Measurements from ENCODE around the gene ASCL5. TPM values are rescaled to one million over a fixed set of nuclear protein-coding genes. Genes with fewer than 3 reads are reported as not detected.

The ASCL5 gene
- total and polyA plus RNA-seq, 10 of the 15 experiments (the other 5 are each of a cell fraction or from before 2014, with no cell fraction given), result 0.04 TPM; not detected in 9

DNA sequence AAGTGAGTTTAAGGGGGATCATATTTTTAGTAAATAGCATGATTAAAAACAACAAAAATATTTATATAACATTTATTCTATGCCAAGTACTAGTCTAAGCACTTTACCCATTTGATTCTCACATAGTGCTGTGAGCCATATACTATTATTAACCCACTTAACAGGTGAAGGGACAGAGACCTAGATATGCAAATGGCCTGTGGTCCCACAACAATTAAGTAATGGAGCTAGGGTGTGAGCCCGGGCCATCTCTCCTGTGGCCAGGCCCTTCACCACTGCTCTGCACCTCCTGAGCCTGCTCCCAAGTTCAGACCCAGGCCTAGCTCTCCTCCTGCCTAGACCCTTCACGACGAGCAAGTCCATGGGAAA is 537 bp downstream of the ASCL5 start (continued):
- TF ChIP-seq, protein P1, sequence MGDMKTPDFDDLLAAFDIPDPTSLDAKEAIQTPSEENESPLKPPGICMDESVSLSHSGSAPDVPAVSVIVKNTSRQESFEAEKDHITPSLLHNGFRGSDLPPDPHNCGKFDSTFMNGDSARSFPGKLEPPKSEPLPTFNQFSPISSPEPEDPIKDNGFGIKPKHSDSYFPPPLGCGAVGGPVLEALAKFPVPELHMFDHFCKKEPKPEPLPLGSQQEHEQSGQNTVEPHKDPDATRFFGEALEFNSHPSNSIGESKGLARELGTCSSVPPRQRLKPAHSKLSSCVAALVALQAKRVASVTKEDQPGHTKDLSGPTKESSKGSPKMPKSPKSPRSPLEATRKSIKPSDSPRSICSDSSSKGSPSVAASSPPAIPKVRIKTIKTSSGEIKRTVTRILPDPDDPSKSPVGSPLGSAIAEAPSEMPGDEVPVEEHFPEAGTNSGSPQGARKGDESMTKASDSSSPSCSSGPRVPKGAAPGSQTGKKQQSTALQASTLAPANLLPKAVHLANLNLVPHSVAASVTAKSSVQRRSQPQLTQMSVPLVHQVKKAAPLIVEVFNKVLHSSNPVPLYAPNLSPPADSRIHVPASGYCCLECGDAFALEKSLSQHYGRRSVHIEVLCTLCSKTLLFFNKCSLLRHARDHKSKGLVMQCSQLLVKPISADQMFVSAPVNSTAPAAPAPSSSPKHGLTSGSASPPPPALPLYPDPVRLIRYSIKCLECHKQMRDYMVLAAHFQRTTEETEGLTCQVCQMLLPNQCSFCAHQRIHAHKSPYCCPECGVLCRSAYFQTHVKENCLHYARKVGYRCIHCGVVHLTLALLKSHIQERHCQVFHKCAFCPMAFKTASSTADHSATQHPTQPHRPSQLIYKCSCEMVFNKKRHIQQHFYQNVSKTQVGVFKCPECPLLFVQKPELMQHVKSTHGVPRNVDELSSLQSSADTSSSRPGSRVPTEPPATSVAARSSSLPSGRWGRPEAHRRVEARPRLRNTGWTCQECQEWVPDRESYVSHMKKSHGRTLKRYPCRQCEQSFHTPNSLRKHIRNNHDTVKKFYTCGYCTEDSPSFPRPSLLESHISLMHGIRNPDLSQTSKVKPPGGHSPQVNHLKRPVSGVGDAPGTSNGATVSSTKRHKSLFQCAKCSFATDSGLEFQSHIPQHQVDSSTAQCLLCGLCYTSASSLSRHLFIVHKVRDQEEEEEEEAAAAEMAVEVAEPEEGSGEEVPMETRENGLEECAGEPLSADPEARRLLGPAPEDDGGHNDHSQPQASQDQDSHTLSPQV (IDR thresholded peaks at IDR 0.05), result no peak
- TF ChIP-seq PBX3 (IDR thresholded peaks at IDR 0.05; ENCODE audit: insufficient replicate concordance, low read depth, low read length), result no peak
- TF ChIP-seq BRCA1 (IDR thresholded peaks at IDR 0.05; ENCODE audit: low read depth, low read length), result no peak
- no peak for TF ChIP-seq BACH1 (IDR thresholded peaks at IDR 0.05; ENCODE audit: borderline replicate concordance)

- no peak overlapping the region for H3K27ac ChIP-seq (ENCODE audit: control insufficient read depth, insufficient read depth)
- no peaks in the 10 kb centered on the region for H3K79me2 ChIP-seq (ENCODE audit: control insufficient read depth, insufficient read depth, low read length)
- ChIA-PET SMC1A (ENCODE audit: uncharacterized antibody, unreplicated experiment) (no interaction called here), CTCF (interaction anchor here (1.1 kb wide), 2 partner anchors 11 to 40 kb away, joined by 3 read pairs; no protein-coding TSS in a partner anchor), RAD21 (ENCODE audit: unreplicated experiment) (no interaction called here), POLR2A (no interaction called here)
- H3K27me3 ChIP-seq (replicated peaks in 1 of 2; ENCODE audit: control insufficient read depth in 2 of 2, insufficient read depth in 2 of 2, low read length in 1 of 2), result peaks cover 0 to 1% of the 10 kb centered on the region in 2 experiments; a peak in 2 of 4 replicates
- H3K9ac ChIP-seq (ENCODE audit: control insufficient read depth, insufficient read depth, low read length), result no peak overlapping the region
- no peaks in the 10 kb centered on the region for H3K36me3 ChIP-seq (ENCODE audit: control insufficient read depth in 2 of 2, insufficient read depth in 2 of 2, low read length in 1 of 2)
- H3K4me1 ChIP-seq (ENCODE audit: control insufficient read depth, insufficient read depth, low read length), result no peaks in the 10 kb centered on the region
- no peak for FAIRE-seq
- no peaks in the 10 kb centered on the region for H4K20me1 ChIP-seq (ENCODE audit: control insufficient read depth, insufficient read depth)
- no peak overlapping the region for H3K4me3 ChIP-seq
- in situ Hi-C loops (cut with MboI) (no loop called here), intact Hi-C loops (cut with micrococcal nuclease; ENCODE audit: unreplicated experiment) (no loop called here)
- H2AFZ ChIP-seq (ENCODE audit: control insufficient read depth, low read depth, low read length), result no peak overlapping the region
- WGBS (ENCODE audit: insufficient coverage, insufficient replicate concordance, low lambda C conversion rate, missing lambda C conversion rate), result 12% methylated on average over 7 of the region's 7 CpGs
- no TSS peak for BruUV-seq (replicated peaks)
- H3K4me2 ChIP-seq (ENCODE audit: control insufficient read depth, insufficient read depth), result no peak overlapping the region
- no peak for DNase-seq (ENCODE audit: low read depth, low spot score)
- ATAC-seq, result no peak
- no peaks in the 10 kb centered on the region for H3K9me3 ChIP-seq (replicated peaks; ENCODE audit: control insufficient read depth, insufficient read depth, low read length)
- TF ChIP-seq RELA (IDR thresholded peaks at IDR 0.05; ENCODE audit: borderline replicate concordance, partially characterized antibody), result no peak
- TF ChIP-seq NR2C1 (IDR thresholded peaks at IDR 0.05), result no peak
- TF ChIP-seq RUNX3 (IDR thresholded peaks at IDR 0.05; ENCODE audit: low read length), result no peak
- TF ChIP-seq, protein P2, sequence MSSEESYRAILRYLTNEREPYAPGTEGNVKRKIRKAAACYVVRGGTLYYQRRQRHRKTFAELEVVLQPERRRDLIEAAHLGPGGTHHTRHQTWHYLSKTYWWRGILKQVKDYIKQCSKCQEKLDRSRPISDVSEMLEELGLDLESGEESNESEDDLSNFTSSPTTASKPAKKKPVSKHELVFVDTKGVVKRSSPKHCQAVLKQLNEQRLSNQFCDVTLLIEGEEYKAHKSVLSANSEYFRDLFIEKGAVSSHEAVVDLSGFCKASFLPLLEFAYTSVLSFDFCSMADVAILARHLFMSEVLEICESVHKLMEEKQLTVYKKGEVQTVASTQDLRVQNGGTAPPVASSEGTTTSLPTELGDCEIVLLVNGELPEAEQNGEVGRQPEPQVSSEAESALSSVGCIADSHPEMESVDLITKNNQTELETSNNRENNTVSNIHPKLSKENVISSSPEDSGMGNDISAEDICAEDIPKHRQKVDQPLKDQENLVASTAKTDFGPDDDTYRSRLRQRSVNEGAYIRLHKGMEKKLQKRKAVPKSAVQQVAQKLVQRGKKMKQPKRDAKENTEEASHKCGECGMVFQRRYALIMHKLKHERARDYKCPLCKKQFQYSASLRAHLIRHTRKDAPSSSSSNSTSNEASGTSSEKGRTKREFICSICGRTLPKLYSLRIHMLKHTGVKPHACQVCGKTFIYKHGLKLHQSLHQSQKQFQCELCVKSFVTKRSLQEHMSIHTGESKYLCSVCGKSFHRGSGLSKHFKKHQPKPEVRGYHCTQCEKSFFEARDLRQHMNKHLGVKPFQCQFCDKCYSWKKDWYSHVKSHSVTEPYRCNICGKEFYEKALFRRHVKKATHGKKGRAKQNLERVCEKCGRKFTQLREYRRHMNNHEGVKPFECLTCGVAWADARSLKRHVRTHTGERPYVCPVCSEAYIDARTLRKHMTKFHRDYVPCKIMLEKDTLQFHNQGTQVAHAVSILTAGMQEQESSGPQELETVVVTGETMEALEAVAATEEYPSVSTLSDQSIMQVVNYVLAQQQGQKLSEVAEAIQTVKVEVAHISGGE (CRISPR knock-in tag; IDR thresholded peaks at IDR 0.05), result no peak
- TF ChIP-seq, protein P3, sequence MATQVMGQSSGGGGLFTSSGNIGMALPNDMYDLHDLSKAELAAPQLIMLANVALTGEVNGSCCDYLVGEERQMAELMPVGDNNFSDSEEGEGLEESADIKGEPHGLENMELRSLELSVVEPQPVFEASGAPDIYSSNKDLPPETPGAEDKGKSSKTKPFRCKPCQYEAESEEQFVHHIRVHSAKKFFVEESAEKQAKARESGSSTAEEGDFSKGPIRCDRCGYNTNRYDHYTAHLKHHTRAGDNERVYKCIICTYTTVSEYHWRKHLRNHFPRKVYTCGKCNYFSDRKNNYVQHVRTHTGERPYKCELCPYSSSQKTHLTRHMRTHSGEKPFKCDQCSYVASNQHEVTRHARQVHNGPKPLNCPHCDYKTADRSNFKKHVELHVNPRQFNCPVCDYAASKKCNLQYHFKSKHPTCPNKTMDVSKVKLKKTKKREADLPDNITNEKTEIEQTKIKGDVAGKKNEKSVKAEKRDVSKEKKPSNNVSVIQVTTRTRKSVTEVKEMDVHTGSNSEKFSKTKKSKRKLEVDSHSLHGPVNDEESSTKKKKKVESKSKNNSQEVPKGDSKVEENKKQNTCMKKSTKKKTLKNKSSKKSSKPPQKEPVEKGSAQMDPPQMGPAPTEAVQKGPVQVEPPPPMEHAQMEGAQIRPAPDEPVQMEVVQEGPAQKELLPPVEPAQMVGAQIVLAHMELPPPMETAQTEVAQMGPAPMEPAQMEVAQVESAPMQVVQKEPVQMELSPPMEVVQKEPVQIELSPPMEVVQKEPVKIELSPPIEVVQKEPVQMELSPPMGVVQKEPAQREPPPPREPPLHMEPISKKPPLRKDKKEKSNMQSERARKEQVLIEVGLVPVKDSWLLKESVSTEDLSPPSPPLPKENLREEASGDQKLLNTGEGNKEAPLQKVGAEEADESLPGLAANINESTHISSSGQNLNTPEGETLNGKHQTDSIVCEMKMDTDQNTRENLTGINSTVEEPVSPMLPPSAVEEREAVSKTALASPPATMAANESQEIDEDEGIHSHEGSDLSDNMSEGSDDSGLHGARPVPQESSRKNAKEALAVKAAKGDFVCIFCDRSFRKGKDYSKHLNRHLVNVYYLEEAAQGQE (IDR thresholded peaks at IDR 0.05; ENCODE audit: low read depth, low read length), result no peak
- no peak for TF ChIP-seq RB1 (IDR thresholded peaks at IDR 0.05; ENCODE audit: borderline replicate concordance)
Measured at GRCh38 chr1:201125800-201126199, 1.2 kb downstream of the ASCL5 start.
